ENCODE data around the gene TSNAXIP1.

DNA sequence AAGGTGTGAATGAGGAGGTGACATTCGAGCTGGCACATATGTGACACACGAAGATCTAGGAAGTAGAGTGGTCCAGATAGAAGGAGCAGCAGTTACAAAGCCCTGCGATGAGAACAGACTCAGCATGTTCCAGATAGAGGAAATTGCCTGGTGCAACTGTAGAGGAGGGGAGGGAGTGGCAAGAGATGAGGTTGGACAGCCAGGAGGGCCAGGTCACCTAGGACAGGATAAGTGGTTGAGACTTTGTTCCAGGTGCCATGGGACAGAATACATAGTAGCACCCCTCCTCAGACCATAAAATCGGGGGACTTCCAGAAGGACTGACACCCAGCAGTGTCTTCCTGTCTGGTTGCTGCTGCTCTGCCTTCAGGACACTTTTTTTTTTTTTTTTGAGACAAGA is 51.8 kb downstream of the TSNAXIP1 start:
- no peak for TF ChIP-seq EP300 (IDR thresholded peaks at IDR 0.05; ENCODE audit: low read depth)
- no peak for TF ChIP-seq POLR2A (IDR thresholded peaks at IDR 0.05)
